Measurements from ENCODE around the gene CSRP2.

Gene CSRP2

DNA sequence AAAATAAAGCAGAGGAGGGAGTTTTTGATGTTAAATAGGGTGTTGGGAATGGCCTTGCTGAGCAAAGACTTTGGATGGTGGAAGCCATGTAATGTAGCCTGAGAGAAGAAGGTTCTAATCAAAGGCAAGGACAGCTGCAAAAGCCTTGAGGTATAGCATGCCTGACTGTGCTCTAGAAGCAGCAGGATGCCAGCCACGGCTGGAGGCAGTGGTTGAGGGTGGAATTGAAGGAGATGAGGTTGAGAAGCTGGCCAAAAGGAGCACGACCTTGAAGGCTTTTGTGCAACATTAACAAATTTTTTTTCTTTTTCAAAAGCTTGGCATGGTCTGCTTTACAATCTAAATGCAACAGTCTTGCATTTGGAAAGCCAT is 42.3 kb upstream of the CSRP2 start:
- TF ChIP-seq TCF12 (IDR thresholded peaks at IDR 0.05; ENCODE audit: low read depth) = no peak
- TF ChIP-seq EGR1 (IDR thresholded peaks at IDR 0.05) = no peak

DNA sequence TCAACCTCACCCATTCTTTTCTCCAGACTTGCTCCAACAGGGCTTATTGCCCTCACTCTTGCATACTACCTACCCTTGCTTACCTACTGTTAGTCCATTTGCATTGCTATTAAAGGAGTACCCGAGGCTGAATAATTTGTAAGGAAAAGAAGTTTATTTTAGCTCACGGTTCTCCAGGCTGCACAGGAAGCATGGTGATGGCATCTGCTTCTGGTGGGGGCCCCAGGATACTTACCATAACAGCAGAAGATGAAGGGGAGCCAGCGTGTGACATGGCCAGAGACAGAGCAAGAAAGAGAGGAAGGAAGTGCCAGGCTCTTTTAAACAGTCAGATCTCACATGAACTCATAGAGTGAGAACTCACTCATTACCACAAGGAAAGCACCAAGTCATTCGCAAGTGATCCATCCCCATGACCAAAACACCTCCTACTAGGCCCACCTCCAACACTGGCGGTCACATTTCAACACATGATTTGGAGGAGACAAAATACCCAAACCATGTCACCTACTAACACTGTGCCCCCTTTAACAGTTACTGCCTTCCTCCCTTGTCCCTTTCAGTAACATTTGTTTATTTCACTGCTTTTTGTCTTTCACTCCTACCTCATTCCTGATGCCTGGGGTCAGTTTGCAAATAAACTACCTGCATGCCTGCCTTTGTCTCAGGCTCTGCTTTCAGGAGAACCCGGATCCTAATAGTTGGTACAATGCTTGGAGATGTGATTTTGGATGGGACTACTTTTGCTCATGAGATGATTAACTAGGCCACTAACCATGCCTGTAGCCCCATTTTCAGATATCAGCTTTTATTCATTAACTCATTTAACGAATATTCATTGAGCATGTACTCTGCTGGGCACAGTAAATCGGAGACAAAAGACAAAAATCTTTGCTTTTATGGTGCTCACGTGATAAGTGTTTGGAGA is 41.6 kb upstream of the CSRP2 start:
- TF ChIP-seq YY1 (IDR thresholded peaks at IDR 0.05; ENCODE audit: low read depth) = no peak
- no peak for TF ChIP-seq ZBTB7A (IDR thresholded peaks at IDR 0.05; ENCODE audit: low read depth)
- TF ChIP-seq, protein P1, sequence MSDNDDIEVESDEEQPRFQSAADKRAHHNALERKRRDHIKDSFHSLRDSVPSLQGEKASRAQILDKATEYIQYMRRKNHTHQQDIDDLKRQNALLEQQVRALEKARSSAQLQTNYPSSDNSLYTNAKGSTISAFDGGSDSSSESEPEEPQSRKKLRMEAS (IDR thresholded peaks at IDR 0.05) = no peak
- no peak for TF ChIP-seq EGR1 (IDR thresholded peaks at IDR 0.05)
- no peak for TF ChIP-seq TEAD4 (IDR thresholded peaks at IDR 0.05)
- no peak for TF ChIP-seq EP300 (IDR thresholded peaks at IDR 0.05; ENCODE audit: borderline replicate concordance)
- TF ChIP-seq, protein P2, sequence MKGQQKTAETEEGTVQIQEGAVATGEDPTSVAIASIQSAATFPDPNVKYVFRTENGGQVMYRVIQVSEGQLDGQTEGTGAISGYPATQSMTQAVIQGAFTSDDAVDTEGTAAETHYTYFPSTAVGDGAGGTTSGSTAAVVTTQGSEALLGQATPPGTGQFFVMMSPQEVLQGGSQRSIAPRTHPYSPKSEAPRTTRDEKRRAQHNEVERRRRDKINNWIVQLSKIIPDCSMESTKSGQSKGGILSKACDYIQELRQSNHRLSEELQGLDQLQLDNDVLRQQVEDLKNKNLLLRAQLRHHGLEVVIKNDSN (IDR thresholded peaks at IDR 0.05) = no peak
- no peak for TF ChIP-seq NFIC (IDR thresholded peaks at IDR 0.05)
- TF ChIP-seq, protein P3, sequence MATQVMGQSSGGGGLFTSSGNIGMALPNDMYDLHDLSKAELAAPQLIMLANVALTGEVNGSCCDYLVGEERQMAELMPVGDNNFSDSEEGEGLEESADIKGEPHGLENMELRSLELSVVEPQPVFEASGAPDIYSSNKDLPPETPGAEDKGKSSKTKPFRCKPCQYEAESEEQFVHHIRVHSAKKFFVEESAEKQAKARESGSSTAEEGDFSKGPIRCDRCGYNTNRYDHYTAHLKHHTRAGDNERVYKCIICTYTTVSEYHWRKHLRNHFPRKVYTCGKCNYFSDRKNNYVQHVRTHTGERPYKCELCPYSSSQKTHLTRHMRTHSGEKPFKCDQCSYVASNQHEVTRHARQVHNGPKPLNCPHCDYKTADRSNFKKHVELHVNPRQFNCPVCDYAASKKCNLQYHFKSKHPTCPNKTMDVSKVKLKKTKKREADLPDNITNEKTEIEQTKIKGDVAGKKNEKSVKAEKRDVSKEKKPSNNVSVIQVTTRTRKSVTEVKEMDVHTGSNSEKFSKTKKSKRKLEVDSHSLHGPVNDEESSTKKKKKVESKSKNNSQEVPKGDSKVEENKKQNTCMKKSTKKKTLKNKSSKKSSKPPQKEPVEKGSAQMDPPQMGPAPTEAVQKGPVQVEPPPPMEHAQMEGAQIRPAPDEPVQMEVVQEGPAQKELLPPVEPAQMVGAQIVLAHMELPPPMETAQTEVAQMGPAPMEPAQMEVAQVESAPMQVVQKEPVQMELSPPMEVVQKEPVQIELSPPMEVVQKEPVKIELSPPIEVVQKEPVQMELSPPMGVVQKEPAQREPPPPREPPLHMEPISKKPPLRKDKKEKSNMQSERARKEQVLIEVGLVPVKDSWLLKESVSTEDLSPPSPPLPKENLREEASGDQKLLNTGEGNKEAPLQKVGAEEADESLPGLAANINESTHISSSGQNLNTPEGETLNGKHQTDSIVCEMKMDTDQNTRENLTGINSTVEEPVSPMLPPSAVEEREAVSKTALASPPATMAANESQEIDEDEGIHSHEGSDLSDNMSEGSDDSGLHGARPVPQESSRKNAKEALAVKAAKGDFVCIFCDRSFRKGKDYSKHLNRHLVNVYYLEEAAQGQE (IDR thresholded peaks at IDR 0.05; ENCODE audit: low read depth) = no peak
- TF ChIP-seq FOXM1 (IDR thresholded peaks at IDR 0.05; ENCODE audit: borderline replicate concordance, low read depth) = no peak
- TF ChIP-seq TCF12 (IDR thresholded peaks at IDR 0.05; ENCODE audit: low read depth) = no peak
- TF ChIP-seq TAF1 (IDR thresholded peaks at IDR 0.05; ENCODE audit: low read depth) = no peak
- TF ChIP-seq CREB1 (IDR thresholded peaks at IDR 0.05; ENCODE audit: low read depth) = no peak
- no peak for TF ChIP-seq CEBPB (IDR thresholded peaks at IDR 0.05)
- TF ChIP-seq RAD21 (IDR thresholded peaks at IDR 0.05; ENCODE audit: low read depth) = no peak

DNA sequence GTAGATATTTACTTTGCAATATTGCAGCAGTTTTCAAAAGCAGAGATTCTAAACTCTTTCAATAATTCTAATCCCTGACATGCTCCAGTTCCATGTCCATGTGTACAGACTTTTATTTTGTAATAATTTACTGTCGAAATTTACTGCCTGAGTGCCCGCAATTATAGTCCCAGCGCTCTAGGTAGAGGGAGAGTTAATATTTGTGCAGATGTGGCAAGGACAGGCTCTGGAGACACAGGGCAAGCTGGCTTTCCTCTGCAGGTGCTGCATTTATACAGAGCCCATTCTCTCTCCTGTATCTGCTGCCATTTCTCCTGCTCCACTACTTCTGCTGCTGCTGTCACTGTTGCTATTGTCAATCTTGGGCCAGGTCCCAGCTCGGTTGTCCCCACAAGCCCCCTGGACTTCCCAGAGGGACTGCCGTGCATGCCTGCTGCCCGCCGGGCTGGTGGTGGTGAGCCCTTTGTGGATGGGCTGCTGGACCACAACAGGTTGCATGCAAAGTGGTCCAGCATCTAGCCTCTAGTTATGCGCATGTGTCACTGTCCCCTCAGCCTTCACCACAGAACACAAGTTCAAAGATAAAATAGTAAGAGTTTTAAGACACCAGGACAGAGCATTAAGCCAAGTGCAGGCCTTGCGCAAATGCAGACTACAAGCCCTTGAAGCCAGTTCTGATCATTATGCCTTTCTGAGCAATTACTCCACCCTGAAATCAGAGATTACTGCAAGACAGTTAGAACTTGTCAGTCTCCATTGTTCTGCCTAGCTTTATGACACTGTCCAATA is 40.8 kb upstream of the CSRP2 start:
- no peak for TF ChIP-seq EGR1 (IDR thresholded peaks at IDR 0.05)
- no peak for TF ChIP-seq ZBTB7A (IDR thresholded peaks at IDR 0.05; ENCODE audit: low read depth)
- TF ChIP-seq TEAD4 (IDR thresholded peaks at IDR 0.05) = no peak
- no peak for TF ChIP-seq TAF1 (IDR thresholded peaks at IDR 0.05; ENCODE audit: low read depth)
- TF ChIP-seq CREB1 (IDR thresholded peaks at IDR 0.05; ENCODE audit: low read depth) = no peak
- no peak for TF ChIP-seq FOXM1 (IDR thresholded peaks at IDR 0.05; ENCODE audit: borderline replicate concordance, low read depth)
- no peak for TF ChIP-seq RAD21 (IDR thresholded peaks at IDR 0.05; ENCODE audit: low read depth)
- TF ChIP-seq, protein P3 (IDR thresholded peaks at IDR 0.05; ENCODE audit: low read depth) = no peak

DNA sequence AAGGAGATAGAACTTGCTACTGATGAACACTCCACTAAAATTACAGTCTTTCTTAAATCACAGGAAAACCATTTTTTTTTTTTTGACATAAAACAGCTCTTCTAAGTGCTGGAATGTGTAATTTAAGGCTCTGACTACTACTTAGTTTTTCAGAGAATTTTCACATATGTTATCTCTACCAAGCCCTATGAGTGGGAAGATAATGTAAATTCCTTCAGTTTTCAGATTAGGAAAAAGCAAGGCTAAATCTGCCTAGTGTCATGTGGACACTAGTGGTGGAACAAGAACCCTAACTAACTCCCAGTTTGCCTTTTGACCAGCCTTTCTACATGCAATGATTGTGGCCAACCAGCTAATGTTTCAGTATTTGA is 37.3 kb upstream of the CSRP2 start:
- TF ChIP-seq TEAD4 (IDR thresholded peaks at IDR 0.05) = no peak
- TF ChIP-seq EP300 (IDR thresholded peaks at IDR 0.05; ENCODE audit: borderline replicate concordance) = no peak
- TF ChIP-seq YY1 (IDR thresholded peaks at IDR 0.05; ENCODE audit: low read depth) = no peak
- TF ChIP-seq NFIC (IDR thresholded peaks at IDR 0.05) = no peak
- TF ChIP-seq CEBPB (IDR thresholded peaks at IDR 0.05) = no peak
- no peak for TF ChIP-seq CREB1 (IDR thresholded peaks at IDR 0.05; ENCODE audit: low read depth)
- TF ChIP-seq TCF12 (IDR thresholded peaks at IDR 0.05; ENCODE audit: low read depth) = no peak
- TF ChIP-seq RAD21 (IDR thresholded peaks at IDR 0.05; ENCODE audit: low read depth) = no peak
- TF ChIP-seq, protein P3 (IDR thresholded peaks at IDR 0.05; ENCODE audit: low read depth) = no peak
- no peak for TF ChIP-seq TAF1 (IDR thresholded peaks at IDR 0.05; ENCODE audit: low read depth)
- TF ChIP-seq FOXM1 (IDR thresholded peaks at IDR 0.05; ENCODE audit: borderline replicate concordance, low read depth) = no peak
- TF ChIP-seq, protein P2 (IDR thresholded peaks at IDR 0.05) = no peak
- TF ChIP-seq EGR1 (IDR thresholded peaks at IDR 0.05) = no peak
- TF ChIP-seq, protein P1 (IDR thresholded peaks at IDR 0.05) = no peak
- no peak for TF ChIP-seq ZBTB7A (IDR thresholded peaks at IDR 0.05; ENCODE audit: low read depth)

All from Ishikawa (cell line).